Suprapubic skin (tissue), 4 donors: Measurements from ENCODE around the gene IFNL4. TPM values are rescaled to one million over a fixed set of nuclear protein-coding genes. Genes with fewer than 3 reads are reported as not detected.
A peak's percentile ranks its signal among the peaks of the same experiment; 100 is the strongest.

Experiments used
- DNase-seq, 2 donors: peaks; one replicate each; pipeline ENCODE4 v3.0.0-alpha.2; 2019; ENCODE audit warnings: low spot score in 2 of 2
- H3K27ac ChIP-seq: fragments of 200-600 bp; sonication (generic); one replicate; pipeline ENCODE4 v1.5.1; 2019
- H3K27me3 ChIP-seq: fragments of 200-600 bp; sonication (generic); one replicate; pipeline ENCODE4 v1.5.1; 2019
- H3K36me3 ChIP-seq: fragments of 200-600 bp; sonication (generic); one replicate; pipeline ENCODE4 v1.5.1; 2019
- H3K4me1 ChIP-seq: fragments of 200-600 bp; sonication (generic); one replicate; pipeline ENCODE4 v1.5.1; 2019
- H3K4me3 ChIP-seq: fragments of 200-600 bp; sonication (generic); one replicate; pipeline ENCODE4 v1.5.1; 2019; ENCODE audit warnings: mild to moderate bottlenecking
- H3K9me3 ChIP-seq: fragments of 200-600 bp; sonication (generic); one replicate; pipeline ENCODE4 v1.5.1; 2019
- EP300 ChIP-seq: sonication (generic); formaldehyde crosslinking; IDR thresholded peaks from one replicate; pipeline ENCODE4 v1.6.1; 2017; ENCODE audit warnings: antibody characterized with exemption
- POLR2A ChIP-seq, 2 donors: fragments of 450-650 bp; IDR thresholded peaks; one replicate each; pipeline ENCODE4 v1.6.1; 2017; ENCODE audit warnings: antibody characterized with exemption in 2 of 2, mild to moderate bottlenecking in 2 of 2, moderate library complexity in 2 of 2
- POLR2AphosphoS5 ChIP-seq, 3 donors: sonication (generic); formaldehyde crosslinking; IDR thresholded peaks; one replicate each; pipeline ENCODE4 v1.6.1; 2017; ENCODE audit warnings: antibody characterized with exemption in 3 of 3
- whole genome bisulfite sequencing: methylation state at CpG from one replicate; pipeline ENCODE4 v1.1.5; 2018; 5-methylcytosine and 5-hydroxymethylcytosine counted together
- total RNA-seq, 4 donors: library from RNA; depleted of rRNA; stranded (reverse); fragments of >200 nt; gene quantifications; one replicate each; pipeline ENCODE4 v1.1.0, GENCODE V29; 2016
- TF ChIP-seq, protein P1 (sequence below), 2 donors: fragments of 200-600 bp in 1 of 2; fragments of 450-650 bp in 1 of 2; sonication (generic) in 1 of 2; IDR thresholded peaks; one replicate each; pipeline ENCODE4 v1.5.1; 2016 to 2019; ENCODE audit warnings: antibody characterized with exemption in 2 of 2, mild to moderate bottlenecking in 1 of 2, moderate library complexity in 1 of 2

Gene IFNL4
- total RNA-seq, result not detected

DNA sequence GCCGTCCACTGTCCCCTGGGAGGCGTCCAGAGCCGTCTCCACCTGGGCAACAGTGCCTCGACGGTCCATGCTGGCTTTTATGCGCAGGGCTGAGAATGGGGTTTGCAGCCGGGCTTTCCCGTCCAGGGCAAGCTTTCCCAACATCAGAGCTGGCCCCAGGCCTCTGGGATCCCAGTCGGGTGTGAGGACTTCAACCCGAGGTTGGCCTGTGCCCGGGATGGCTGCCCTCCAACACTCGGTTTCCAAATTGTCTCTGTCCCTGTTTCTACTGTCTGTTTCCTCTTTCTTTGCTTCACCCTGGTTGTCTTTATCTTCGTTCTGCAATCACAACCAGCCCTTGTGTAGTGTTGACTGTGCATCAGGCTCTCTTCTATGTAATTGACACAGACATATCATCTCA, at the start of gene IFNL4:
Gene IFNL4 (minus strand): TSS at position 51 of the 400 bp plus-strand sequence.
- no peaks in the 10 kb centered on the region for H3K9me3 ChIP-seq
- TF ChIP-seq EP300 (no peak), POLR2A (IDR thresholded peaks at IDR 0.05) (no peak), POLR2AphosphoS5 (IDR thresholded peaks at IDR 0.05) (no peak)
- TF ChIP-seq, protein P1, sequence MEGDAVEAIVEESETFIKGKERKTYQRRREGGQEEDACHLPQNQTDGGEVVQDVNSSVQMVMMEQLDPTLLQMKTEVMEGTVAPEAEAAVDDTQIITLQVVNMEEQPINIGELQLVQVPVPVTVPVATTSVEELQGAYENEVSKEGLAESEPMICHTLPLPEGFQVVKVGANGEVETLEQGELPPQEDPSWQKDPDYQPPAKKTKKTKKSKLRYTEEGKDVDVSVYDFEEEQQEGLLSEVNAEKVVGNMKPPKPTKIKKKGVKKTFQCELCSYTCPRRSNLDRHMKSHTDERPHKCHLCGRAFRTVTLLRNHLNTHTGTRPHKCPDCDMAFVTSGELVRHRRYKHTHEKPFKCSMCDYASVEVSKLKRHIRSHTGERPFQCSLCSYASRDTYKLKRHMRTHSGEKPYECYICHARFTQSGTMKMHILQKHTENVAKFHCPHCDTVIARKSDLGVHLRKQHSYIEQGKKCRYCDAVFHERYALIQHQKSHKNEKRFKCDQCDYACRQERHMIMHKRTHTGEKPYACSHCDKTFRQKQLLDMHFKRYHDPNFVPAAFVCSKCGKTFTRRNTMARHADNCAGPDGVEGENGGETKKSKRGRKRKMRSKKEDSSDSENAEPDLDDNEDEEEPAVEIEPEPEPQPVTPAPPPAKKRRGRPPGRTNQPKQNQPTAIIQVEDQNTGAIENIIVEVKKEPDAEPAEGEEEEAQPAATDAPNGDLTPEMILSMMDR (IDR thresholded peaks at IDR 0.05), result no peak
- peaks cover 38% of the 10 kb centered on the region for H3K27me3 ChIP-seq
- H3K27ac ChIP-seq, result no peak within 1 kb of the TSS
- peak within 1 kb of the TSS; percentile 15 for H3K4me3 ChIP-seq
- DNase-seq, result no peak
- WGBS, result 77% methylated on average over 13 of the region's 13 CpGs
- no peaks in the 10 kb centered on the region for H3K36me3 ChIP-seq
- peaks cover 13% of the 10 kb centered on the region for H3K4me1 ChIP-seq

DNA sequence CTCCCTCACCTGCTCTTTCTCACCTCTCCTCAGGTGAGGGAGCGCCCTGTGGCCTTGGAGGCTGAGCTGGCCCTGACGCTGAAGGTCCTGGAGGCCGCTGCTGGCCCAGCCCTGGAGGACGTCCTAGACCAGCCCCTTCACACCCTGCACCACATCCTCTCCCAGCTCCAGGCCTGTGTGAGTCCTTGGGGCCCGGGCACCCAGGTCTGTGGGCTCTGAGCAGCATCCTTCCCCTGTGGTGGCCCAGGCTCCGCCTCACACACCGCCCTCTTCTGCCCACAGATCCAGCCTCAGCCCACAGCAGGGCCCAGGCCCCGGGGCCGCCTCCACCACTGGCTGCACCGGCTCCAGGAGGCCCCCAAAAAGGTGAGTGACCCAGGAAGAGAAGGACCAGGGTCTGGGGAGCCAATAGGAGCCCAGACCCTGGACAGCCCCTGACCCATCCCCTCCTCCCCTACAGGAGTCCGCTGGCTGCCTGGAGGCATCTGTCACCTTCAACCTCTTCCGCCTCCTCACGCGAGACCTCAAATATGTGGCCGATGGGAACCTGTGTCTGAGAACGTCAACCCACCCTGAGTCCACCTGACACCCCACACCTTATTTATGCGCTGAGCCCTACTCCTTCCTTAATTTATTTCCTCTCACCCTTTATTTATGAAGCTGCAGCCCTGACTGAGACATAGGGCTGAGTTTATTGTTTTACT, 49.4 kb upstream of the IFNL4 start:
- no peak for TF ChIP-seq POLR2A (IDR thresholded peaks at IDR 0.05)
- TF ChIP-seq POLR2AphosphoS5 (IDR thresholded peaks at IDR 0.05), result no peak
- Histone ChIP-seq H3K4me1 (no peaks in the 10 kb centered on the region), H3K27ac (no peak overlapping the region), H3K36me3 (no peaks in the 10 kb centered on the region), H3K4me3 (no peak overlapping the region), H3K9me3 (no peaks in the 10 kb centered on the region), H3K27me3 (peaks cover 10% of the 10 kb centered on the region)
- DNase-seq, result peak; percentile 43 to 65
- WGBS, result 65% methylated on average over 17 of the region's 17 CpGs

DNA sequence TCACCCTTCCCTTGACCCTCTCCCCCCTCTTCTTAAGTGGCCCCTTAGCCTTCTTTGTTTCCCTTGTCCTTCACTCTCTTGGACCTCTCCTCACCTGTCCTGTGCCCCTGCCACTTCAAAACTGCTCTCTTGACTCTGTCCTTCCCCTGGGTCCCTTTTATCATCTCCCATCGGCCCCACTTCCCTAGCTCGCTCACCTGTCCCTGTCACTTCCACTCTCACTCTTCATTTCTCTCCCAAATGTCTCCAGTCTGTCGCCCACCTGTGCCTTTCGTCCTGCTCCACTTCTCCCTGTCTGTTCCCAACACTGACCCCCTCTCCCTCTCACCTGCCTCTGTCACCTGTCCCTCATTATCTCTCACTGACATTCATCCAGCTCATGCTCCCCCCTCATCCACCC, 48.2 kb upstream of the IFNL4 start:
- no peaks in the 10 kb centered on the region for H3K36me3 ChIP-seq
- H3K27me3 ChIP-seq, result peaks cover 15% of the 10 kb centered on the region
- WGBS, result 83% methylated on average over 4 of the region's 4 CpGs
- no peak overlapping the region for H3K4me3 ChIP-seq
- H3K9me3 ChIP-seq, result no peaks in the 10 kb centered on the region
- no peaks in the 10 kb centered on the region for H3K4me1 ChIP-seq
- TF ChIP-seq POLR2AphosphoS5 (IDR thresholded peaks at IDR 0.05), result no peak
- no peak for TF ChIP-seq POLR2A (IDR thresholded peaks at IDR 0.05)
- no peak for TF ChIP-seq EP300
- TF ChIP-seq, protein P1 (IDR thresholded peaks at IDR 0.05), result no peak
- peak; percentile 5 to 57 for DNase-seq
- no peak overlapping the region for H3K27ac ChIP-seq

DNA sequence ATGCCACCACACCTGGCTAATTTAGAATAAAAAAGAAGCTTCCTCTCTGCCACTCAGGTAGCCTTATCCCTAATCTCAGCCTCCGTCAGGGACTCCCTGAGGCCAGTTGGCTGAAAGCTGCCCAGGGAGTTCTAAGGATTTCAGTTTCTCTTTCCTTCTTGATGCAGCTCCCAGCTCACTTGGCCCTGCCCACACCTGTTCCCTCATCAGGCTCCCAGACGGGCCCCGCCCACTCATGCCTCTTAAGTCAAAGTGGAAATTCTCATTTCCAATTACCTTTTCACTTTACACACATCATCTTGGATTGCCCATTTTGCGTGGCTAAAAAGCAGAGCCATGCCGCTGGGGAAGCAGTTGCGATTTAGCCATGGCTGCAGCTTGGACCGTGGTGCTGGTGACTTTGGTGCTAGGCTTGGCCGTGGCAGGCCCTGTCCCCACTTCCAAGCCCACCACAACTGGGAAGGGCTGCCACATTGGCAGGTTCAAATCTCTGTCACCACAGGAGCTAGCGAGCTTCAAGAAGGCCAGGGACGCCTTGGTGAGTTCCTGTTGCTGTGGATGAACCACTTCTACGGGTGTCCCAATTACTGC, 47.5 kb upstream of the IFNL4 start, which contains the start of gene IFNL1:
Gene IFNL1 (plus strand): TSS at position 353 of the 591 bp plus-strand sequence. CDS start 15 bp downstream, at position 368.
- Histone ChIP-seq H3K4me1 (no peaks in the 10 kb centered on the region), H3K4me3 (no peak within 1 kb of the TSS), H3K27me3 (peaks cover 18% of the 10 kb centered on the region), H3K27ac (no peak within 1 kb of the TSS), H3K36me3 (no peaks in the 10 kb centered on the region), H3K9me3 (no peaks in the 10 kb centered on the region)
- DNase-seq, result peak; percentile 40 to 56
- WGBS, result 79% methylated on average over 10 of the region's 11 CpGs
- TF ChIP-seq EP300 (no peak), POLR2AphosphoS5 (IDR thresholded peaks at IDR 0.05) (no peak), POLR2A (IDR thresholded peaks at IDR 0.05) (no peak)
- TF ChIP-seq, protein P1 (IDR thresholded peaks at IDR 0.05), result no peak

DNA sequence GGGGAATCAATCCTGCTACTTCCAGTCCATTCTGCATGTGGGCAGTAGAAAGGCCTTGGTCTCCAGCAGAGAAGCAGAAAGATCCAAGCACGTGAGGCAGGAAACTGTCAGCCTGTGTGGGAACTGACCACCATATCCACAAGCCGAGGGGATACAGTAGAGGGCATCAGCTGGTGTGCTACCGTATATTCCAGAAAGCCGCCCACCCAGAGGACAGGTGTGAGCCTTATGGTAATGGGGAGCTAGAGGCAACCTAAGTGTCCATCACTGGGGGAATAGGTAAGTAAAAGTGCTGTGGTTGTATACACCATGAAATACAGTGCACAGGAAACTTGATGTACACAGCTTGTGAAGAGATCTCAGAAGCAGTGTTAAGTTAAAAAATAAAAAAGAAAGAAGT, 44.7 kb upstream of the IFNL4 start:
- H3K9me3 ChIP-seq, result no peaks in the 10 kb centered on the region
- H3K4me3 ChIP-seq, result no peak overlapping the region
- peak in 1 of 2 donors; percentile 15 for DNase-seq
- TF ChIP-seq, protein P1 (IDR thresholded peaks at IDR 0.05), result no peak
- TF ChIP-seq POLR2AphosphoS5 (IDR thresholded peaks at IDR 0.05), result no peak
- TF ChIP-seq EP300, result no peak
- no peak for TF ChIP-seq POLR2A (IDR thresholded peaks at IDR 0.05)
- H3K27me3 ChIP-seq, result peaks cover 24% of the 10 kb centered on the region
- WGBS, result 64% methylated on average over 4 of the region's 4 CpGs
- H3K4me1 ChIP-seq, result no peaks in the 10 kb centered on the region
- H3K36me3 ChIP-seq, result no peaks in the 10 kb centered on the region
- H3K27ac ChIP-seq, result no peak overlapping the region
